ENCODE measurements around the gene VWA8. TPM values are rescaled to one million over a fixed set of nuclear protein-coding genes. Genes with fewer than 3 reads are reported as not detected.
A peak's percentile ranks its signal among the peaks of the same experiment; 100 is the strongest.

VWA8 gene
- total and polyA plus RNA-seq, 2 of the 8 experiments (the other 6 are each of a cell fraction or from before 2014, with no cell fraction given), result 5.9 to 19.6 TPM

DNA sequence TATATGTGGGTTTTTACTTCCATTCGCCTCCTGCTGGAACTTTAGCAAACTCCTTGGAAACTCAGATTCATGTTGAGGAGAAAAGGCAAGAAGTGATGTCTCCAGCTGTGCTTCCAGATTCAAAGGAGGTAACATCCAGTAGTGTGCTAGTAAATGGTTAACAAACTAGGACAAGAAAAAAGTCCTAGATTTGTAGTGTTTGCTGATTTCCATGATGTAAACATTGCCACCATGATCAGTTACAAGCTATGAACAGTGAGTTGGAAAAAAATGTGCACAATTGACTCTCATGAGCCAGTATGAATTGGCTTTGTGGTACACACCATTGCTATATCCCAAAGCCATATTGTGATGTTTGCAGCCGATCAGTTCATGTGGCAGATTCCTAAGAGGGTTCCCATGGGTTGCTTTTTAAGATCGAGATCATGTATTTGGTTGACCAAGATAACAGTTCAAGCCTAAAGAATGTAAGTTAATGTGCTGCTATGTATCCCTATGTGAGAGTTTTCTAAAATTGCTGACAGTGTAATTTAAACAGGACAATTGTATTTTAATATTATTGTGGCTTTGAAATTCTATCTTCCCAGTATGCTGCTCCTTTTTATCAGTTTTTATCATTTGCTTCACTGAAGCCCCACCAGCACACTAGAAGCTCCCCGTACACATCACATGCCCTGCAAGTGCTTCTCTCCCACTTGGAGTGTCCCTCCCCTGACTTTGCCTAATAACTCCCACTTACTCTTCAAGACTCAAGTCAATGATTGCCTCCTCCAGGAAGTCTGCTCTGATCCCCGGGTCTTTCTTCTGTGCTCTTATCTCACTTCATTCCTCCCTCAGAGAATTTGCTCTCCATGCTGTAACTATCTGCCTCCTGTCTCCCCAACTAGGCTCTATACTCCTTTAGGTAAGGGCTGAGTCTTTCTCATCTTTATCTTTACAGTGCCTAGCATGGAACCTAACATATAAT lies 355.3 kb downstream of the VWA8 start:
- no peak overlapping the region for H2AFZ ChIP-seq (ENCODE audit: low read length)
- no peak overlapping the region for H3K14ac ChIP-seq (ENCODE audit: insufficient read length)
- no peaks in the 10 kb centered on the region for H3K23me2 ChIP-seq (ENCODE audit: low read depth, low read length)
- no peaks in the 10 kb centered on the region for H3K9me3 ChIP-seq (ENCODE audit: insufficient read depth in 2 of 2, low read depth in 1 of 2, low read length in 1 of 2)
- POLR2A ChIA-PET (ENCODE audit: partially characterized antibody), result no interaction called here
- no peaks in the 10 kb centered on the region for H3K27me3 ChIP-seq (replicated peaks in 1 of 4; ENCODE audit: control insufficient read depth in 3 of 4, extremely low read depth in 1 of 4, insufficient read depth in 3 of 4, low read length in 3 of 4)
- H4K8ac ChIP-seq (ENCODE audit: extremely low read depth, insufficient read depth, low read length), result no peak overlapping the region
- DNase-seq (ENCODE audit: low read depth in 1 of 2, low spot score in 2 of 2) (no peak), FAIRE-seq (peak; percentile 13)
- no peak overlapping the region for H2BK5ac ChIP-seq (ENCODE audit: low read depth, low read length)
- CTCF ChIA-PET (ENCODE audit: partially characterized antibody), result interaction anchor here (0.8 to 1.8 kb wide), 6 partner anchors 9 to 215 kb away, joined by 3 to 6 read pairs (median 4); no protein-coding TSS in a partner anchor
- H3K18ac ChIP-seq (ENCODE audit: extremely low read depth, low read length), result no peak overlapping the region
- H3K4ac ChIP-seq (replicated peaks; ENCODE audit: insufficient read length, low read depth, low read length), result no peak overlapping the region
- H3K36me3 ChIP-seq (ENCODE audit: control insufficient read depth in 2 of 4, insufficient read depth in 4 of 4, low read length in 3 of 4), result no peaks in the 10 kb centered on the region
- no peaks in the 10 kb centered on the region for H3K79me1 ChIP-seq (ENCODE audit: low read depth, low read length)
- 87% methylated on average over 5 of the region's 5 CpGs; no CpG with 5 or more reads in 1 of the 2 experiments for WGBS, 2 experiments (ENCODE audit: extremely low coverage in 1 of 2, insufficient coverage in 1 of 2, insufficient read length in 1 of 2, insufficient replicate concordance in 2 of 2, low coverage in 1 of 2, low lambda C conversion rate in 2 of 2, missing lambda C conversion rate in 1 of 2)
- H2BK20ac ChIP-seq (ENCODE audit: low read length), result no peak overlapping the region
- no peaks in the 10 kb centered on the region for H3K79me2 ChIP-seq (ENCODE audit: control insufficient read depth in 1 of 2, insufficient read depth in 2 of 2, low read length in 2 of 2)
- H3K27ac ChIP-seq (ENCODE audit: low read depth, low read length), result no peak overlapping the region
- no peak overlapping the region for H3K4me2 ChIP-seq (ENCODE audit: insufficient read depth in 1 of 2, low read depth in 2 of 2, low read length in 2 of 2)
- H3K56ac ChIP-seq (replicated peaks; ENCODE audit: insufficient read length, low read depth, low read length), result no peak overlapping the region
- H3K4me3 ChIP-seq (ENCODE audit: extremely low read depth in 1 of 4, insufficient read depth in 2 of 4, low read depth in 3 of 4, low read length in 4 of 4), result no peak overlapping the region
- H4K5ac ChIP-seq (ENCODE audit: insufficient read length, low read depth, low read length), result no peak overlapping the region
- no peak overlapping the region for H2AK5ac ChIP-seq (ENCODE audit: low read depth, low read length)
- no peak overlapping the region for H2BK120ac ChIP-seq (replicated peaks; ENCODE audit: low read depth, low read length)
- no peak overlapping the region for H4K91ac ChIP-seq (replicated peaks; ENCODE audit: insufficient read length, low read length)
- H2BK15ac ChIP-seq (ENCODE audit: low read length), result no peak overlapping the region
- no peaks in the 10 kb centered on the region for H3K4me1 ChIP-seq (replicated peaks in 1 of 4; ENCODE audit: control insufficient read depth in 3 of 4, insufficient read depth in 4 of 4, low read length in 3 of 4)
- H2BK12ac ChIP-seq (ENCODE audit: low read depth, low read length), result no peak overlapping the region
- no peak overlapping the region for H3K9ac ChIP-seq (replicated peaks in 1 of 4; ENCODE audit: extremely low read depth in 1 of 4, low read depth in 3 of 4, low read length in 3 of 4)
- H4K20me1 ChIP-seq (replicated peaks in 1 of 2; ENCODE audit: control insufficient read depth in 1 of 2, insufficient read depth in 2 of 2, low read length in 2 of 2), result peaks cover 0 to 1% of the 10 kb centered on the region in 2 experiments
- H3K23ac ChIP-seq (ENCODE audit: insufficient read length), result no peak overlapping the region
- TF ChIP-seq KDM4A (IDR thresholded peaks at IDR 0.05; ENCODE audit: low read depth, low read length, severe bottlenecking), result no peak
- peak; percentile 65; the same call in 1 of the 2 replicates for TF ChIP-seq MAFK (IDR thresholded peaks at IDR 0.05; ENCODE audit: low read depth, low read length)
- TF ChIP-seq, protein P1, sequence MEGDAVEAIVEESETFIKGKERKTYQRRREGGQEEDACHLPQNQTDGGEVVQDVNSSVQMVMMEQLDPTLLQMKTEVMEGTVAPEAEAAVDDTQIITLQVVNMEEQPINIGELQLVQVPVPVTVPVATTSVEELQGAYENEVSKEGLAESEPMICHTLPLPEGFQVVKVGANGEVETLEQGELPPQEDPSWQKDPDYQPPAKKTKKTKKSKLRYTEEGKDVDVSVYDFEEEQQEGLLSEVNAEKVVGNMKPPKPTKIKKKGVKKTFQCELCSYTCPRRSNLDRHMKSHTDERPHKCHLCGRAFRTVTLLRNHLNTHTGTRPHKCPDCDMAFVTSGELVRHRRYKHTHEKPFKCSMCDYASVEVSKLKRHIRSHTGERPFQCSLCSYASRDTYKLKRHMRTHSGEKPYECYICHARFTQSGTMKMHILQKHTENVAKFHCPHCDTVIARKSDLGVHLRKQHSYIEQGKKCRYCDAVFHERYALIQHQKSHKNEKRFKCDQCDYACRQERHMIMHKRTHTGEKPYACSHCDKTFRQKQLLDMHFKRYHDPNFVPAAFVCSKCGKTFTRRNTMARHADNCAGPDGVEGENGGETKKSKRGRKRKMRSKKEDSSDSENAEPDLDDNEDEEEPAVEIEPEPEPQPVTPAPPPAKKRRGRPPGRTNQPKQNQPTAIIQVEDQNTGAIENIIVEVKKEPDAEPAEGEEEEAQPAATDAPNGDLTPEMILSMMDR (IDR thresholded peaks at IDR 0.05; ENCODE audit: control extremely low read depth in 1 of 3, insufficient read depth in 1 of 3, low read depth in 1 of 3, low read length in 3 of 3), result peak in 1 of 3 experiments; percentile 17; a peak in 1 of 4 replicates
- no peak for TF ChIP-seq RBBP5 (IDR thresholded peaks at IDR 0.05; ENCODE audit: borderline replicate concordance, low read depth, low read length)
- TF ChIP-seq EP300 (IDR thresholded peaks at IDR 0.05; ENCODE audit: borderline replicate concordance in 1 of 2, low read depth in 2 of 2, low read length in 2 of 2), result no peak
- no peak for TF ChIP-seq EGR1 (IDR thresholded peaks at IDR 0.05; ENCODE audit: borderline replicate concordance, low read depth, low read length)
- TF ChIP-seq RAD21 (IDR thresholded peaks at IDR 0.05 in 1 of 2, conservative IDR thresholded peaks at IDR 0.05 in 1 of 2; ENCODE audit: low read depth in 2 of 2, low read length in 2 of 2), result peak in 1 of 2 experiments; percentile 23; a peak in 2 of 4 replicates
- TF ChIP-seq BACH1 (IDR thresholded peaks at IDR 0.05; ENCODE audit: low read length), result no peak
